Measurements from ENCODE around the gene ZSCAN5B.

The ZSCAN5B gene

GRCh38 chr19:56167064-56167578 lies 30.5 kb downstream of the ZSCAN5B start:
- no peaks in the 10 kb centered on the region for H3K9me3 Mint-ChIP-seq
- no peak overlapping the region for H3K4me3 Mint-ChIP-seq
- peak; percentile 31 for DNase-seq

GRCh38 chr19:56163097-56163496 lies 34.5 kb downstream of the ZSCAN5B start:
- no peak overlapping the region for H3K27ac Mint-ChIP-seq
- no peaks in the 10 kb centered on the region for H3K4me1 Mint-ChIP-seq
- H3K9me3 Mint-ChIP-seq, result no peaks in the 10 kb centered on the region
- TF ChIP-seq, protein P1, sequence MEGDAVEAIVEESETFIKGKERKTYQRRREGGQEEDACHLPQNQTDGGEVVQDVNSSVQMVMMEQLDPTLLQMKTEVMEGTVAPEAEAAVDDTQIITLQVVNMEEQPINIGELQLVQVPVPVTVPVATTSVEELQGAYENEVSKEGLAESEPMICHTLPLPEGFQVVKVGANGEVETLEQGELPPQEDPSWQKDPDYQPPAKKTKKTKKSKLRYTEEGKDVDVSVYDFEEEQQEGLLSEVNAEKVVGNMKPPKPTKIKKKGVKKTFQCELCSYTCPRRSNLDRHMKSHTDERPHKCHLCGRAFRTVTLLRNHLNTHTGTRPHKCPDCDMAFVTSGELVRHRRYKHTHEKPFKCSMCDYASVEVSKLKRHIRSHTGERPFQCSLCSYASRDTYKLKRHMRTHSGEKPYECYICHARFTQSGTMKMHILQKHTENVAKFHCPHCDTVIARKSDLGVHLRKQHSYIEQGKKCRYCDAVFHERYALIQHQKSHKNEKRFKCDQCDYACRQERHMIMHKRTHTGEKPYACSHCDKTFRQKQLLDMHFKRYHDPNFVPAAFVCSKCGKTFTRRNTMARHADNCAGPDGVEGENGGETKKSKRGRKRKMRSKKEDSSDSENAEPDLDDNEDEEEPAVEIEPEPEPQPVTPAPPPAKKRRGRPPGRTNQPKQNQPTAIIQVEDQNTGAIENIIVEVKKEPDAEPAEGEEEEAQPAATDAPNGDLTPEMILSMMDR (IDR thresholded peaks at IDR 0.05), result no peak
- DNase-seq, result no peak
- peaks cover 16% of the 10 kb centered on the region for H3K36me3 Mint-ChIP-seq (ENCODE audit: low read depth)
- H3K4me3 Mint-ChIP-seq, result no peak overlapping the region
- peaks cover 19% of the 10 kb centered on the region for H3K27me3 Mint-ChIP-seq (ENCODE audit: low read depth, poor library complexity)

More at GRCh38 chr19:56167064-56167578, 30.5 kb downstream of the ZSCAN5B start:
- Mint-ChIP-seq H3K4me1 (no peaks in the 10 kb centered on the region), H3K27me3 (ENCODE audit: low read depth, poor library complexity) (peaks cover 26% of the 10 kb centered on the region), H3K36me3 (ENCODE audit: low read depth) (peaks cover 3% of the 10 kb centered on the region), H3K27ac (no peak overlapping the region)
- TF ChIP-seq, protein P1 (IDR thresholded peaks at IDR 0.05), result no peak

DNA sequence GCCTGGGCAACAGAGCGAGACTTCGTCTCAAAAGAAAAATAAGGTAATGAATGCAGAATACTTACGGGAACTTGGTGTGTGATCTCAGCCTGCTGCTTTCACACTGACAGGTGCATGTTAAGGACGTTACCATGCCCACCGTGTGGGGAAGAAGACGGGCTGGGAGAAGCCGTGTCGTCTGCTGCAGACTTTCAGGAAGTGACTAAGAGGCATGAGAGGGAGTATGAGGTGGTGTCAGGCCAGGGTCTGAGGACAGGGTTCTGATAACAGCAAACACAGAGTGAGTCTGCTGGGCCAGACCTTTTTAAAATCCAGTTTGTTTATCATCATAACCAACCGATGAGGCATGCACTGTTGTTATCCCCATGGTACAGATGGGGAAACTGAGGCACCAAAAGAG lies 35.3 kb downstream of the ZSCAN5B start:
- Mint-ChIP-seq H3K9me3 (no peaks in the 10 kb centered on the region), H3K27ac (no peak overlapping the region), H3K4me3 (no peak overlapping the region), H3K27me3 (ENCODE audit: low read depth, poor library complexity) (peaks cover 17% of the 10 kb centered on the region), H3K36me3 (ENCODE audit: low read depth) (peaks cover 24% of the 10 kb centered on the region), H3K4me1 (no peaks in the 10 kb centered on the region)
- TF ChIP-seq, protein P1 (IDR thresholded peaks at IDR 0.05), result no peak
- no peak for DNase-seq

DNA sequence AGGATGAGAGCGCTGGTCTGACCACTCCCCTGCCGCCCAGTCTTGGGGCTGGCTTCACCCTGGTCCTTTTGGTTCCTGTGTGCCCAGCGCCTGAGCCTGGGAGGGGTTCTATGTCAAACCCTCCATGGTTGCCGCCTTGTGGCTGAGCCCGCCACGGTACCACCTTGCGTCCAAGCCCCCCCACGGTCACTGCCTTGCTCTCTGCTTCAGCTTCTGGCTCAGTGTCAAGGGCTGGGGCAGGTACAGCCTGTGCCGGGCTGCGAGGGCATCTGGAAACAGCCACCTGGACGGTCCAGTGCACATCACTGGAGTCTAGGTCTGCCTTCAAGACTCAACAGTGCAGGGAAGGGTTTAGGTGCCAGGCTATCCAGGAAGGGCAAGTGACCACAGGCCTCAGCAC lies 36.0 kb downstream of the ZSCAN5B start:
- Mint-ChIP-seq H3K27ac (no peak overlapping the region), H3K27me3 (ENCODE audit: low read depth, poor library complexity) (peaks cover 15% of the 10 kb centered on the region), H3K9me3 (no peaks in the 10 kb centered on the region), H3K4me1 (no peaks in the 10 kb centered on the region), H3K4me3 (no peak overlapping the region), H3K36me3 (ENCODE audit: low read depth) (peaks cover 31% of the 10 kb centered on the region)
- TF ChIP-seq, protein P1 (IDR thresholded peaks at IDR 0.05), result no peak
- no peak for DNase-seq

- TF ChIP-seq, protein P1 (IDR thresholded peaks at IDR 0.05), result no peak
- Mint-ChIP-seq H3K4me3 (no peak overlapping the region), H3K27me3 (ENCODE audit: low read depth, poor library complexity) (peaks cover 8% of the 10 kb centered on the region), H3K27ac (no peak overlapping the region), H3K4me1 (no peaks in the 10 kb centered on the region), H3K36me3 (ENCODE audit: low read depth) (peaks cover 49% of the 10 kb centered on the region), H3K9me3 (no peaks in the 10 kb centered on the region)
- no peak for DNase-seq
These were observed 37.8 kb downstream of the ZSCAN5B start for GRCh38 chr19:56159622-56160271.

DNA sequence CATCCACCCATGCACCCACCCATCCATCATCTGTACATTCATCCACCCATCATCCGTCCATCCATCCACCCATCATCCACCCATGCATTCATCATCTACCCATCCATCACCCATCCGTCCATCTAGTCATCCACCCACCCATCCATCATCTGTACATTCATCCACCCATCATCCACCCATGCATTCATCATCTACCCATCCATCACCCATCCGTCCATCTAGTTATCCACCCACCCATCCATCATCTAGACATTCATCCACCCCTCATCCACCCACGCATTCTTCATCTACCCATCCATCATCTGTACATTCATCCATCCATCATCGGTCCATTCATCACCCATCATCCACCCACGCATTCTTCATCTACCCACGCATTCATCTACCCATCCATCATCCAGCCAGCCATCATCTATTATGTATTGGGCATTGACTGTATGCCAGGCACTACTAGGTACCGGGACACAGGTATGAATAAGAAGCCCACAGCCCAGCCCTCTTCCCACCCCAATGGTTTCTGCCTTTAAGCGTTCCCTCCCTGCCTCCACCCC lies 38.5 kb downstream of the ZSCAN5B start:
- peaks cover 1% of the 10 kb centered on the region for H3K4me1 Mint-ChIP-seq
- H3K27me3 Mint-ChIP-seq (ENCODE audit: low read depth, poor library complexity), result peaks cover 5% of the 10 kb centered on the region
- peaks cover 52% of the 10 kb centered on the region for H3K36me3 Mint-ChIP-seq (ENCODE audit: low read depth)
- H3K4me3 Mint-ChIP-seq, result no peak overlapping the region
- peak overlapping the region; percentile 30 for H3K27ac Mint-ChIP-seq
- DNase-seq, result no peak
- H3K9me3 Mint-ChIP-seq, result no peaks in the 10 kb centered on the region
- TF ChIP-seq, protein P1 (IDR thresholded peaks at IDR 0.05), result no peak
